HG03095 (cell line): ENCODE data around the gene TGM4.

Experiments used
- ATAC-seq: cut with Tn5 transposase; IDR thresholded peaks from one replicate; pipeline ENCODE4 v1.9.1; 2021; ENCODE audit warnings: moderate library complexity; ENCODE audit not compliant: unreplicated experiment

Gene TGM4

GRCh38 chr3:44877333-44877732 lies 2.9 kb downstream of the TGM4 start:
- no peak for ATAC-seq

- no peak for ATAC-seq
Measured at GRCh38 chr3:44880284-44880683, 5.9 kb downstream of the TGM4 start.

- ATAC-seq = no peak
Measured at GRCh38 chr3:44883213-44883955, 9.0 kb downstream of the TGM4 start.

GRCh38 chr3:44883999-44884431 lies 9.6 kb downstream of the TGM4 start:
- no peak for ATAC-seq

- no peak for ATAC-seq
Measured at GRCh38 chr3:44885618-44886017, 11.2 kb downstream of the TGM4 start.

GRCh38 chr3:44886561-44886960 lies 12.2 kb downstream of the TGM4 start:
- ATAC-seq = no peak

GRCh38 chr3:44887101-44887500 lies 12.7 kb downstream of the TGM4 start:
- ATAC-seq = no peak

GRCh38 chr3:44890258-44890657 lies 15.8 kb downstream of the TGM4 start:
- ATAC-seq = no peak

GRCh38 chr3:44890852-44891251 lies 16.4 kb downstream of the TGM4 start:
- no peak for ATAC-seq

GRCh38 chr3:44892689-44893088 lies 18.3 kb downstream of the TGM4 start:
- ATAC-seq = no peak

GRCh38 chr3:44893097-44893496 lies 18.7 kb downstream of the TGM4 start:
- no peak for ATAC-seq

- ATAC-seq = no peak
Measured at GRCh38 chr3:44894485-44894884, 20.1 kb downstream of the TGM4 start.

GRCh38 chr3:44896440-44896839 lies 22.0 kb downstream of the TGM4 start:
- no peak for ATAC-seq

GRCh38 chr3:44899683-44900367 lies 25.4 kb downstream of the TGM4 start:
- no peak for ATAC-seq

GRCh38 chr3:44902628-44903027 lies 28.2 kb downstream of the TGM4 start:
- no peak for ATAC-seq

GRCh38 chr3:44903314-44903713 lies 28.9 kb downstream of the TGM4 start:
- no peak for ATAC-seq

- ATAC-seq = no peak
Measured at GRCh38 chr3:44903751-44904150, 29.3 kb downstream of the TGM4 start.

- ATAC-seq = no peak
Measured at GRCh38 chr3:44905446-44906157, 31.2 kb downstream of the TGM4 start.

- ATAC-seq = no peak
Measured at GRCh38 chr3:44906997-44907396, 32.6 kb downstream of the TGM4 start.

GRCh38 chr3:44907612-44908011 lies 33.2 kb downstream of the TGM4 start:
- no peak for ATAC-seq

GRCh38 chr3:44909063-44909462 lies 34.7 kb downstream of the TGM4 start:
- no peak for ATAC-seq

GRCh38 chr3:44910693-44911092 lies 36.3 kb downstream of the TGM4 start:
- ATAC-seq = no peak
